K562 (cell line): ENCODE data around the gene CFAP206. TPM values are rescaled to one million over a fixed set of nuclear protein-coding genes. Genes with fewer than 3 reads are reported as not detected.
A peak's percentile ranks its signal among the peaks of the same experiment; 100 is the strongest.

Source experiments
- BRD9 ChIP-seq: fragments of 450-650 bp; IDR thresholded peaks from 2 replicates; pipeline ENCODE4 v1.6.1; 2018; ENCODE audit warnings: low read depth; ENCODE audit not compliant: partially characterized antibody
- COPS2 ChIP-seq: fragments of 450-650 bp; conservative IDR thresholded peaks from 2 replicates; pipeline ENCODE4 v1.6.1; 2016; ENCODE audit warnings: mild to moderate bottlenecking, moderate library complexity
- DNMT1 ChIP-seq: fragments of 450-650 bp; IDR thresholded peaks from 2 replicates; pipeline ENCODE4 v1.6.1; 2016; ENCODE audit warnings: antibody characterized with exemption, mild to moderate bottlenecking
- NR2C1 ChIP-seq, 2 experiments: fragments of 450-650 bp; IDR thresholded peaks; 2 replicates each; pipeline ENCODE4 v1.6.1; 2017; ENCODE audit warnings: mild to moderate bottlenecking in 2 of 2, antibody characterized with exemption in 1 of 2, inconsistent platforms in 1 of 2, missing compliant biosample characterization in 1 of 2, missing genetic modification characterization in 1 of 2
- PPARD ChIP-seq: fragments of 250-450 bp; sonication (Bioruptor Pico); IDR thresholded peaks from 2 replicates; pipeline ENCODE4 v1.8.0; 2022; ENCODE audit warnings: inconsistent platforms, mild to moderate bottlenecking, moderate library complexity
- PRPF4 ChIP-seq: fragments of 200-400 bp; formaldehyde crosslinking; IDR thresholded peaks from one replicate; pipeline ENCODE4 v1.6.1; 2017; ENCODE audit warnings: low read length, low read depth, mild to moderate bottlenecking; ENCODE audit not compliant: insufficient read depth, poor library complexity, severe bottlenecking
- SRF ChIP-seq, 2 experiments: fragments of 250-450, 450-650 bp in 1 of 2; sonication (Bioruptor Pico) in 1 of 2; sonication (generic) in 1 of 2; formaldehyde crosslinking; IDR thresholded peaks; 2 replicates each; pipeline versions ENCODE4 v1.5.0 to v1.5.1; 2020 to 2022; ENCODE audit warnings: mild to moderate bottlenecking in 1 of 2, missing genetic modification reagents in 1 of 2
- STAT5B ChIP-seq: fragments of 250-450 bp; sonication (Bioruptor Pico); IDR thresholded peaks from 2 replicates; pipeline ENCODE4 v1.8.0; 2021; ENCODE audit warnings: mild to moderate bottlenecking, inconsistent platforms
- SUPT5H ChIP-seq: fragments of 450-650 bp; IDR thresholded peaks from 2 replicates; pipeline ENCODE4 v1.6.1; 2016
- TFAM ChIP-seq: fragments of 250-450 bp; sonication (Bioruptor Pico); conservative IDR thresholded peaks from 2 replicates; pipeline ENCODE4 v1.5.0; 2021; ENCODE audit warnings: mild to moderate bottlenecking, moderate library complexity
- XRCC3 ChIP-seq: fragments of 450-650 bp; IDR thresholded peaks from 2 replicates; pipeline ENCODE4 v1.6.1; 2017; ENCODE audit warnings: mild to moderate bottlenecking, moderate library complexity
- ZBTB43 ChIP-seq: sonication (generic); formaldehyde crosslinking; IDR thresholded peaks from 2 replicates; pipeline ENCODE4 v1.8.0; 2023; ENCODE audit warnings: mild to moderate bottlenecking, missing genetic modification reagents
- ZC3H8 ChIP-seq: fragments of 450-650 bp; IDR thresholded peaks from 2 replicates; pipeline ENCODE4 v1.6.1; 2017
- ZFP1 ChIP-seq: fragments of 450-650 bp; formaldehyde crosslinking; IDR thresholded peaks from 2 replicates; pipeline ENCODE4 v1.4.0; 2020; ENCODE audit warnings: mild to moderate bottlenecking, mixed read lengths
- ZNF263 ChIP-seq: sonication (generic); formaldehyde crosslinking; IDR thresholded peaks from 2 replicates; pipeline ENCODE4 v1.8.0; 2022; ENCODE audit warnings: mild to moderate bottlenecking, missing genetic modification reagents, borderline replicate concordance
- ZNF316 ChIP-seq: fragments of 450-650 bp; IDR thresholded peaks from 2 replicates; pipeline ENCODE4 v1.6.1; 2016
- polyA plus RNA-seq, 8 experiments: library from polyadenylated mRNA; depleted of rRNA in 4 of 8; stranded (reverse) in 5 of 8; unstranded in 3 of 8; fragments of >200 nt; fragmentation: Nextera tagmentation in 2 of 8; fragmentation: Illumina TruSeq in 1 of 8; extraction: Ambion mirVana in 2 of 8; extraction: Trizol in 1 of 8; gene quantifications; 2 replicates each; pipeline versions ENCODE4 v1.2.1 to v1.2.3, GENCODE V29; 2011 to 2014; ENCODE audit warnings: inconsistent platforms in 1 of 8, missing spikeins in 1 of 8
- total RNA-seq, 7 experiments: library from RNA; depleted of rRNA in 6 of 7; stranded (reverse); fragments of >200 nt in 6 of 7; fragmentation: Illumina TruSeq in 2 of 7; extraction: Trizol in 2 of 7; gene quantifications; 2 replicates each; pipeline versions ENCODE4 v1.2.1 to v1.2.3, GENCODE V29; 2011 to 2021; ENCODE audit warnings: low replicate concordance in 1 of 7
- TF ChIP-seq, protein P1 (sequence below), 2 experiments: fragments of 150-350 bp in 1 of 2; IDR thresholded peaks; 2 replicates each; pipeline ENCODE4 v1.6.1; 2012 to 2016; ENCODE audit warnings: low read depth in 2 of 2, low read length in 2 of 2, mild to moderate bottlenecking in 1 of 2, moderate library complexity in 1 of 2
- TF ChIP-seq, protein P2 (sequence below): fragments of 250-450 bp; sonication (Bioruptor Pico); IDR thresholded peaks from 2 replicates; pipeline ENCODE4 v1.6.1; 2021; ENCODE audit warnings: mild to moderate bottlenecking
- TF ChIP-seq, protein P3 (sequence below): sonication (generic); formaldehyde crosslinking; IDR thresholded peaks from 2 replicates; pipeline ENCODE4 v1.8.0; 2022; ENCODE audit warnings: missing genetic modification reagents, mild to moderate bottlenecking, borderline replicate concordance

Gene CFAP206
- total and polyA plus RNA-seq, 9 of the 15 experiments (the other 6 are each of a cell fraction or from before 2014, with no cell fraction given) = 0.06 to 0.33 (median 0.18) TPM; not detected in 2

- TF ChIP-seq, protein P1, sequence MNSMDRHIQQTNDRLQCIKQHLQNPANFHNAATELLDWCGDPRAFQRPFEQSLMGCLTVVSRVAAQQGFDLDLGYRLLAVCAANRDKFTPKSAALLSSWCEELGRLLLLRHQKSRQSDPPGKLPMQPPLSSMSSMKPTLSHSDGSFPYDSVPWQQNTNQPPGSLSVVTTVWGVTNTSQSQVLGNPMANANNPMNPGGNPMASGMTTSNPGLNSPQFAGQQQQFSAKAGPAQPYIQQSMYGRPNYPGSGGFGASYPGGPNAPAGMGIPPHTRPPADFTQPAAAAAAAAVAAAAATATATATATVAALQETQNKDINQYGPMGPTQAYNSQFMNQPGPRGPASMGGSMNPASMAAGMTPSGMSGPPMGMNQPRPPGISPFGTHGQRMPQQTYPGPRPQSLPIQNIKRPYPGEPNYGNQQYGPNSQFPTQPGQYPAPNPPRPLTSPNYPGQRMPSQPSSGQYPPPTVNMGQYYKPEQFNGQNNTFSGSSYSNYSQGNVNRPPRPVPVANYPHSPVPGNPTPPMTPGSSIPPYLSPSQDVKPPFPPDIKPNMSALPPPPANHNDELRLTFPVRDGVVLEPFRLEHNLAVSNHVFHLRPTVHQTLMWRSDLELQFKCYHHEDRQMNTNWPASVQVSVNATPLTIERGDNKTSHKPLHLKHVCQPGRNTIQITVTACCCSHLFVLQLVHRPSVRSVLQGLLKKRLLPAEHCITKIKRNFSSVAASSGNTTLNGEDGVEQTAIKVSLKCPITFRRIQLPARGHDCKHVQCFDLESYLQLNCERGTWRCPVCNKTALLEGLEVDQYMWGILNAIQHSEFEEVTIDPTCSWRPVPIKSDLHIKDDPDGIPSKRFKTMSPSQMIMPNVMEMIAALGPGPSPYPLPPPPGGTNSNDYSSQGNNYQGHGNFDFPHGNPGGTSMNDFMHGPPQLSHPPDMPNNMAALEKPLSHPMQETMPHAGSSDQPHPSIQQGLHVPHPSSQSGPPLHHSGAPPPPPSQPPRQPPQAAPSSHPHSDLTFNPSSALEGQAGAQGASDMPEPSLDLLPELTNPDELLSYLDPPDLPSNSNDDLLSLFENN (IDR thresholded peaks at IDR 0.05; ENCODE audit: low read depth in 2 of 2, low read length in 2 of 2) = no peak
- TF ChIP-seq, protein P2, sequence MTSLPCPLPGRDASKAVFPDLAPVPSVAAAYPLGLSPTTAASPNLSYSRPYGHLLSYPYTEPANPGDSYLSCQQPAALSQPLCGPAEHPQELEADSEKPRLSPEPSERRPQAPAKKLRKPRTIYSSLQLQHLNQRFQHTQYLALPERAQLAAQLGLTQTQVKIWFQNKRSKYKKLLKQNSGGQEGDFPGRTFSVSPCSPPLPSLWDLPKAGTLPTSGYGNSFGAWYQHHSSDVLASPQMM (CRISPR knock-in tag) = no peak
- no peak for TF ChIP-seq ZC3H8
- TF ChIP-seq NR2C1 (IDR thresholded peaks at IDR 0.05) = no peak
- peak; percentile 44; the same call in 1 of the 2 replicates for TF ChIP-seq NR2C1 (tag; IDR thresholded peaks at IDR 0.05)
- no peak for TF ChIP-seq PRPF4
- TF ChIP-seq DNMT1 = no peak
- TF ChIP-seq SUPT5H = no peak
- 0 out of 2 replicates have a peak, but pooled peaks have one; percentile 54 for TF ChIP-seq ZBTB43 (CRISPR knock-in tag)
- peak; percentile 33; the same call in 1 of the 2 replicates for TF ChIP-seq ZNF263 (CRISPR knock-in tag)
- no peak for TF ChIP-seq XRCC3
- no peak for TF ChIP-seq COPS2
- no peak for TF ChIP-seq TFAM (CRISPR knock-in tag)
- TF ChIP-seq BRD9 = no peak
- TF ChIP-seq, protein P3, sequence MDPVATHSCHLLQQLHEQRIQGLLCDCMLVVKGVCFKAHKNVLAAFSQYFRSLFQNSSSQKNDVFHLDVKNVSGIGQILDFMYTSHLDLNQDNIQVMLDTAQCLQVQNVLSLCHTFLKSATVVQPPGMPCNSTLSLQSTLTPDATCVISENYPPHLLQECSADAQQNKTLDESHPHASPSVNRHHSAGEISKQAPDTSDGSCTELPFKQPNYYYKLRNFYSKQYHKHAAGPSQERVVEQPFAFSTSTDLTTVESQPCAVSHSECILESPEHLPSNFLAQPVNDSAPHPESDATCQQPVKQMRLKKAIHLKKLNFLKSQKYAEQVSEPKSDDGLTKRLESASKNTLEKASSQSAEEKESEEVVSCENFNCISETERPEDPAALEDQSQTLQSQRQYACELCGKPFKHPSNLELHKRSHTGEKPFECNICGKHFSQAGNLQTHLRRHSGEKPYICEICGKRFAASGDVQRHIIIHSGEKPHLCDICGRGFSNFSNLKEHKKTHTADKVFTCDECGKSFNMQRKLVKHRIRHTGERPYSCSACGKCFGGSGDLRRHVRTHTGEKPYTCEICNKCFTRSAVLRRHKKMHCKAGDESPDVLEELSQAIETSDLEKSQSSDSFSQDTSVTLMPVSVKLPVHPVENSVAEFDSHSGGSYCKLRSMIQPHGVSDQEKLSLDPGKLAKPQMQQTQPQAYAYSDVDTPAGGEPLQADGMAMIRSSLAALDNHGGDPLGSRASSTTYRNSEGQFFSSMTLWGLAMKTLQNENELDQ (CRISPR knock-in tag) = no peak
- TF ChIP-seq STAT5B (CRISPR knock-in tag) = no peak
- no peak for TF ChIP-seq ZFP1 (CRISPR knock-in tag)
- TF ChIP-seq SRF (CRISPR knock-in tag; IDR thresholded peaks at IDR 0.05) = no peak
- TF ChIP-seq ZNF316 = no peak
- no peak for TF ChIP-seq PPARD (CRISPR knock-in tag)
These were observed 28.7 kb downstream of the CFAP206 start (continued) for GRCh38 chr6:87436435-87436834.
